ENCODE data around the gene SKIDA1.

SKIDA1 gene

GRCh38 chr10:21500578-21500910 lies 24.9 kb downstream of the SKIDA1 start:
- H4K20me1 ChIP-seq (ENCODE audit: insufficient read depth) = no peaks in the 10 kb centered on the region
- H2AFZ ChIP-seq (ENCODE audit: low read depth) = no peak overlapping the region
- H3K4me1 ChIP-seq (ENCODE audit: low read depth, poor library complexity, severe bottlenecking) = peaks cover 3% of the 10 kb centered on the region
- peaks cover 14% of the 10 kb centered on the region; the same call in 1 of the 2 replicates for H3K27me3 ChIP-seq (ENCODE audit: insufficient read depth, low read depth)
- no peak for TF ChIP-seq CTCF (conservative IDR thresholded peaks at IDR 0.05; ENCODE audit: low read depth, low read length)
- H3K4me3 ChIP-seq (IDR thresholded peaks at IDR 0.05; ENCODE audit: insufficient read depth, low read depth, low read length) = no peak overlapping the region
- H3K9ac ChIP-seq = no peak overlapping the region
- H3K4me2 ChIP-seq = no peak overlapping the region
- no peaks in the 10 kb centered on the region for H3K36me3 ChIP-seq (ENCODE audit: insufficient read depth)
- H3K79me2 ChIP-seq (ENCODE audit: insufficient read depth, low read depth) = no peaks in the 10 kb centered on the region
- no peak overlapping the region for H3K27ac ChIP-seq

- H3K36me3 ChIP-seq (ENCODE audit: insufficient read depth) = no peaks in the 10 kb centered on the region
- no peak overlapping the region for H3K4me2 ChIP-seq
- H3K27ac ChIP-seq = no peak overlapping the region
- H4K20me1 ChIP-seq (ENCODE audit: insufficient read depth) = no peaks in the 10 kb centered on the region
- no peak overlapping the region for H2AFZ ChIP-seq (ENCODE audit: low read depth)
- H3K4me3 ChIP-seq (IDR thresholded peaks at IDR 0.05; ENCODE audit: insufficient read depth, low read depth, low read length) = no peak overlapping the region
- H3K9ac ChIP-seq = no peak overlapping the region
- TF ChIP-seq CTCF (conservative IDR thresholded peaks at IDR 0.05; ENCODE audit: low read depth, low read length) = no peak
- H3K27me3 ChIP-seq (ENCODE audit: insufficient read depth, low read depth) = peaks cover 14% of the 10 kb centered on the region; the same call in 1 of the 2 replicates
- H3K79me2 ChIP-seq (ENCODE audit: insufficient read depth, low read depth) = no peaks in the 10 kb centered on the region
- peaks cover 3% of the 10 kb centered on the region for H3K4me1 ChIP-seq (ENCODE audit: low read depth, poor library complexity, severe bottlenecking)
Measured at GRCh38 chr10:21499701-21500577, 25.5 kb downstream of the SKIDA1 start.

GRCh38 chr10:21498986-21499385 lies 26.5 kb downstream of the SKIDA1 start:
- H3K27ac ChIP-seq = no peak overlapping the region
- H2AFZ ChIP-seq (ENCODE audit: low read depth) = no peak overlapping the region
- H3K79me2 ChIP-seq (ENCODE audit: insufficient read depth, low read depth) = no peaks in the 10 kb centered on the region
- H4K20me1 ChIP-seq (ENCODE audit: insufficient read depth) = no peaks in the 10 kb centered on the region
- H3K4me2 ChIP-seq = no peak overlapping the region
- peaks cover 14% of the 10 kb centered on the region; the same call in 1 of the 2 replicates for H3K27me3 ChIP-seq (ENCODE audit: insufficient read depth, low read depth)
- no peaks in the 10 kb centered on the region for H3K36me3 ChIP-seq (ENCODE audit: insufficient read depth)
- peaks cover 3% of the 10 kb centered on the region for H3K4me1 ChIP-seq (ENCODE audit: low read depth, poor library complexity, severe bottlenecking)
- no peak overlapping the region for H3K4me3 ChIP-seq (IDR thresholded peaks at IDR 0.05; ENCODE audit: insufficient read depth, low read depth, low read length)
- no peak for TF ChIP-seq CTCF (conservative IDR thresholded peaks at IDR 0.05; ENCODE audit: low read depth, low read length)
- no peak overlapping the region for H3K9ac ChIP-seq

- TF ChIP-seq CTCF (conservative IDR thresholded peaks at IDR 0.05; ENCODE audit: low read depth, low read length) = no peak
- Histone ChIP-seq H3K4me3 (IDR thresholded peaks at IDR 0.05; ENCODE audit: insufficient read depth, low read depth, low read length) (no peak overlapping the region), H3K36me3 (ENCODE audit: insufficient read depth) (no peaks in the 10 kb centered on the region), H3K27ac (no peak overlapping the region), H2AFZ (ENCODE audit: low read depth) (no peak overlapping the region), H3K4me1 (ENCODE audit: low read depth, poor library complexity, severe bottlenecking) (peaks cover 3% of the 10 kb centered on the region), H3K79me2 (ENCODE audit: insufficient read depth, low read depth) (no peaks in the 10 kb centered on the region), H4K20me1 (ENCODE audit: insufficient read depth) (no peaks in the 10 kb centered on the region), H3K27me3 (ENCODE audit: insufficient read depth, low read depth) (peaks cover 14% of the 10 kb centered on the region; the same call in 1 of the 2 replicates), H3K4me2 (no peak overlapping the region), H3K9ac (no peak overlapping the region)
Measured at GRCh38 chr10:21498377-21498776, 27.1 kb downstream of the SKIDA1 start.
